Heart left ventricle (tissue), 16 donors: ENCODE data around the gene BEND6. TPM values are rescaled to one million over a fixed set of nuclear protein-coding genes. Genes with fewer than 3 reads are reported as not detected.
"Not testable (repeated sequence)": the region's sequence is repeated elsewhere in the genome, so short reads cannot be mapped to it uniquely, and the experiment has no call there.

Experiments
- ATAC-seq, 4 donors: fragments of 200-7000 bp; cut with Tn5 transposase; one replicate each; pipeline ENCODE4 v1.9.1; 2020 to 2022; ENCODE audit warnings: moderate library complexity in 4 of 4, mild to moderate bottlenecking in 3 of 4, moderate number of reproducible peaks in 1 of 4
- DNase-seq, 5 donors: peaks; one replicate each; pipeline ENCODE4 v3.0.0-alpha.2; 2020
- H3K27ac ChIP-seq, 12 donors: fragments of 200-600 bp; sonication (generic) in 4 of 12; one replicate each; pipeline versions ENCODE4 v1.5.0 to v1.8.0; 2016 to 2022; ENCODE audit warnings: mild to moderate bottlenecking in 2 of 12
- H3K27me3 ChIP-seq, 9 donors: fragments of 200-600 bp; sonication (generic) in 2 of 9; one replicate each; pipeline versions ENCODE4 v1.5.1 to v1.8.0; 2016 to 2022; ENCODE audit warnings: mild to moderate bottlenecking in 3 of 9
- H3K36me3 ChIP-seq, 9 donors: fragments of 200-600 bp; sonication (generic) in 2 of 9; one replicate each; pipeline versions ENCODE4 v1.5.0 to v1.8.0; 2018 to 2022; ENCODE audit warnings: mild to moderate bottlenecking in 2 of 9
- H3K4me1 ChIP-seq, 12 donors: fragments of 200-600 bp; sonication (generic) in 4 of 12; one replicate each; pipeline versions ENCODE4 v1.5.0 to v1.8.0; 2016 to 2022; ENCODE audit warnings: mild to moderate bottlenecking in 3 of 12
- H3K4me3 ChIP-seq, 12 donors: fragments of 200-600 bp; sonication (generic) in 4 of 12; one replicate each; pipeline versions ENCODE4 v1.5.0 to v1.8.0; 2017 to 2022; ENCODE audit warnings: mild to moderate bottlenecking in 9 of 12, moderate library complexity in 4 of 12
- H3K9me3 ChIP-seq, 12 donors: fragments of 200-600 bp; sonication (generic) in 4 of 12; one replicate each; pipeline versions ENCODE4 v1.5.0 to v1.8.0; 2016 to 2022; ENCODE audit warnings: mild to moderate bottlenecking in 1 of 12
- POLR2A ChIP-seq, 2 donors: fragments of 450-650 bp; IDR thresholded peaks; one replicate each; pipeline ENCODE4 v1.6.1; 2017; ENCODE audit warnings: antibody characterized with exemption in 2 of 2, mild to moderate bottlenecking in 2 of 2, moderate library complexity in 2 of 2
- WGBS, 4 donors: extraction: QIAGEN DNeasy Blood & Tissue Kit in 2 of 4; methylation state at CpG; one replicate each; pipeline versions ENCODE4 v1.1.5 to v1.1.7; 2013 to 2018; 5-methylcytosine and 5-hydroxymethylcytosine counted together
- intact Hi-C, 10 donors: fragments of 100-400 bp; cut with DNase I; formaldehyde crosslinking; loops; one replicate each; pipeline versions ENCODE4 v1.11.1 to v1.14.2; 2022
- polyA plus RNA-seq, 2 donors: library from polyadenylated mRNA; stranded (reverse); fragments of 200-250 nt; gene quantifications; one replicate each; pipeline ENCODE4 v1.2.3, GENCODE V29; 2013
- total RNA-seq, 9 donors: library from RNA; depleted of rRNA in 2 of 9; stranded (reverse); fragments of >200 nt in 2 of 9; fragmentation: NEBNext Ultra II Directional in 3 of 9; extraction: Animal tissue kit (Norgen Biotek cat#: 25700) in 3 of 9; gene quantifications; one replicate each; pipeline versions ENCODE4 v1.1.0 to v1.2.4, GENCODE V29; 2016 to 2023
- TF ChIP-seq, protein P1 (sequence below), 12 donors: fragments of 200-600 bp; sonication (generic) in 4 of 12; IDR thresholded peaks; one replicate each; pipeline versions ENCODE4 v1.5.0 to v1.8.0; 2018 to 2022; ENCODE audit warnings: antibody characterized with exemption in 12 of 12, mild to moderate bottlenecking in 5 of 12
- donor health status: ischemic (EF 13 %, LVEDD 7.1; RV severe dilation, severe dysfunction).
- donor health status: healthy with polysubstance abuse.
- donor health status: DM: no; HTN: yes; CAD: no.
- donor health status: DM: no; HTN: no; CAD: no.
- donor health status: ischemic (EF 25% LVEDD 6.9; RV normal size, moderate dysfunction).
- donor health status: ischemic (EF 25% LVEDD 5.7; RV mildly dilated, moderate dysfunction).
- donor health status: healthy.
- donor health status: DM: yes; HTN: yes; CAD: no.
- donor health status: ischemic (EF 35%, LVEDD 5.7; RV mildly dilated, moderate dysfunction).
- donor health status: nonischemic (EF 11% LVEDD 7.7; RV severe dilation, severe dysfunction).
- donor health status: DM: yes; HTN: yes; CAD: no.
- donor health status: PGD.
- donor health status: ischemic (EF 29% LVEDD 5.4; RV normal size, mild dysfunction).
- donor health status: nonischemic (EF 23%, LVEDD 6.1; RV moderate dilation, normal function).

The BEND6 gene
- total and polyA plus RNA-seq, 11 donors = 0.14 to 2.2 (median 0.41) TPM; not detected in 1

DNA sequence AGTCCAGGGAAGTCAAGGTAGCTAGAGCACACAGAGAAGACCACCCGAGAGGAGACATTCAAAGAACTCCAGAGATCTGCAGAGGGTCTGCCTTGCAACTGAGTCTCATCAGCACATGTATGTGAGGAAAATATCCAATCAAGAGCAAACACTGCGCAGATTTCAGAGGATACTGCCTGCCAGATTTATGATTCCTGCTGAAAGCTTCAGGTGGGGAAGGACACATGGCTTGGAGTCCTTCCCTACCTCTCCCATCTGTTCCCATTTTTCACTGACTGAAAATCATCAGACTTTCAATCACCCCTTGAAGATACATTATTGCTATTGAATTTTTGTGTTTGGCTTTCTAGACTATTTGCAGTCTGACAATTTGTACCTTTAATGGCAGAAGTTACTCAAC lies 84.0 kb downstream of the BEND6 start:
- ATAC-seq (no peak), DNase-seq (no peak)
- Histone ChIP-seq H3K36me3 (no peaks in the 10 kb centered on the region), H3K27ac (no peak overlapping the region), H3K9me3 (no peaks in the 10 kb centered on the region), H3K4me1 (no peaks in the 10 kb centered on the region), H3K27me3 (peaks cover 0 to 12% (median 0%) of the 10 kb centered on the region in 9 donors), H3K4me3 (no peak overlapping the region)
- TF ChIP-seq, protein P1, sequence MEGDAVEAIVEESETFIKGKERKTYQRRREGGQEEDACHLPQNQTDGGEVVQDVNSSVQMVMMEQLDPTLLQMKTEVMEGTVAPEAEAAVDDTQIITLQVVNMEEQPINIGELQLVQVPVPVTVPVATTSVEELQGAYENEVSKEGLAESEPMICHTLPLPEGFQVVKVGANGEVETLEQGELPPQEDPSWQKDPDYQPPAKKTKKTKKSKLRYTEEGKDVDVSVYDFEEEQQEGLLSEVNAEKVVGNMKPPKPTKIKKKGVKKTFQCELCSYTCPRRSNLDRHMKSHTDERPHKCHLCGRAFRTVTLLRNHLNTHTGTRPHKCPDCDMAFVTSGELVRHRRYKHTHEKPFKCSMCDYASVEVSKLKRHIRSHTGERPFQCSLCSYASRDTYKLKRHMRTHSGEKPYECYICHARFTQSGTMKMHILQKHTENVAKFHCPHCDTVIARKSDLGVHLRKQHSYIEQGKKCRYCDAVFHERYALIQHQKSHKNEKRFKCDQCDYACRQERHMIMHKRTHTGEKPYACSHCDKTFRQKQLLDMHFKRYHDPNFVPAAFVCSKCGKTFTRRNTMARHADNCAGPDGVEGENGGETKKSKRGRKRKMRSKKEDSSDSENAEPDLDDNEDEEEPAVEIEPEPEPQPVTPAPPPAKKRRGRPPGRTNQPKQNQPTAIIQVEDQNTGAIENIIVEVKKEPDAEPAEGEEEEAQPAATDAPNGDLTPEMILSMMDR (IDR thresholded peaks at IDR 0.05) = no peak
- TF ChIP-seq POLR2A (IDR thresholded peaks at IDR 0.05) = no peak
- 89 to 93% (median 91%) methylated on average over 2 of the region's 2 CpGs for WGBS, 4 donors
- intact Hi-C loops = no loop called here

DNA sequence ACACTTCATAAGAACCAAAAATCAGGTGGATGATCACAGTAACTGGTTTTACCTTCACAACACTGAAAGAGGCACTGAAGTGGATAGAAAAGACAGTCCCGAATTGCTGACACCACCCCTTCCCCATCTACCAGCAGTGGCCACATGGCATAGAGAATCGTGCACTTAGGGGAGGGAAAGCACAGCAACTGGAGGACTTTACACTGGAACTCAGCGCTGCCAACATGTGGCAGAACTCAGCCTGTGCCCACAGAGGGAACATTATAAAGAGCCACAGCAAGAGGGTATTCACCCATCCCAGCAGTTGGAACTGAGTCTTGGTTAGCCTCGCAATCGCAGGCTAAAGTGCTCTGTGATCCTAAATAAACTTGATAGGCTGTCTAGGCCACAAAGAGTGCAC lies 85.1 kb downstream of the BEND6 start:
- no peak for ATAC-seq
- WGBS, 4 donors = 76 to 80% (median 77%) methylated on average over 5 of the region's 5 CpGs
- intact Hi-C loops = loop anchor here in 2 of 10 donors (10.0 kb wide), 2 partner anchors 135 to 275 kb away; partner anchors contain the start of genes BAG2 (in 1 of the 2) and PRIM2 (in 1 of the 2)
- no peak overlapping the region for H3K4me3 ChIP-seq
- no peaks in the 10 kb centered on the region for H3K36me3 ChIP-seq
- no peaks in the 10 kb centered on the region for H3K9me3 ChIP-seq
- H3K27me3 ChIP-seq = peaks cover 0 to 12% (median 0%) of the 10 kb centered on the region in 9 donors
- no peaks in the 10 kb centered on the region for H3K4me1 ChIP-seq
- no peak for DNase-seq
- H3K27ac ChIP-seq = no peak overlapping the region
- TF ChIP-seq, protein P1 (IDR thresholded peaks at IDR 0.05) = no peak
- no peak for TF ChIP-seq POLR2A (IDR thresholded peaks at IDR 0.05)

DNA sequence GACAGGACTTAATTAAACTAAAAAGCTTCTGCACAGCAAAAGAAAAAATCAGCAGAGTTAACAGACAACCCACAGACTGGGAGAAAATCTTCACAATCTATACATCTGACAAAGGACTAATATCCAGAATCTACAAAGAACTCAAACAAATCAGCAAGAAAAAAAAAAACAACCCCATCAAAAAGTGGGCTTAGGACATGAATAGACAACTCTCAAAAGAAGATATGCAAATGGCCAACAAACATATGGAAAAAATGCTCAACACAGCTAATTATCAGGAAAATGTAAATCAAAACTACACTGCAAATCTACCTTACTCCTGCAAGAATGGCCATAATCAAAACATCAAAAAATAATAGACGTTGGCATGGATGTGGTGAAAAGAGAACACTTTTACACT lies 89.2 kb downstream of the BEND6 start:
- not testable (repeated sequence) for H3K4me3 ChIP-seq, H3K9me3 ChIP-seq, ATAC-seq, H3K27me3 ChIP-seq, H3K27ac ChIP-seq, H3K36me3 ChIP-seq, DNase-seq
- WGBS, 4 donors = 85 to 96% (median 88%) methylated on average over 1 of the region's 1 CpG
- intact Hi-C loops = loop anchor here in 2 of 10 donors (10.0 kb wide), 2 partner anchors 131 to 271 kb away; partner anchors contain the start of genes BAG2 (in 1 of the 2) and PRIM2 (in 1 of the 2)
- peaks cover 0 to 13% (median 6%) of the 10 kb centered on the region in 12 donors for H3K4me1 ChIP-seq

DNA sequence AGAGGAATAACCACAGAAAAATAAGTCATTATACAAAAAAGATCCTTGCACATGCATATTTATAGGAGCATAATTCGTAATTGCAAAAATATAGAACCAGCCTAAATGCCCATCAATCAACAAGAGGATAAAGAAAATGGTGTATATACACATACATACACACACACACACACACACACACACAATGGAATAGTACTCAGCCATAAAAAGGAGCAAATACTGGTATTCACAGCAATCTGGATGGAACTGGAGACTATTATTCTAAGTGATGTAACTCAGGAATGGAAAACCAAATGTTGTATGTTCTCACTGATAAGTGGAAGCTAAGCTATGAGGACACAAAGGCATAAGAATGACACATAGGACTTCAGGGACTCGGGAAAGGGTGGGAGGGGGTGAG lies 89.7 kb downstream of the BEND6 start:
- H3K4me1 ChIP-seq = peaks cover 0 to 17% (median 6%) of the 10 kb centered on the region in 12 donors
- peaks cover 0 to 4% (median 0%) of the 10 kb centered on the region in 12 donors for H3K9me3 ChIP-seq
- no peak overlapping the region for H3K4me3 ChIP-seq
- 90 to 94% (median 92%) methylated on average over 2 of the region's 2 CpGs for WGBS, 4 donors
- intact Hi-C loops = loop anchor here in 2 of 10 donors (10.0 kb wide), 2 partner anchors 130 to 270 kb away; partner anchors contain the start of genes BAG2 (in 1 of the 2) and PRIM2 (in 1 of the 2)
- H3K27me3 ChIP-seq = peaks cover 0 to 9% (median 0%) of the 10 kb centered on the region in 9 donors
- H3K27ac ChIP-seq = no peak overlapping the region
- H3K36me3 ChIP-seq = peaks cover 0 to 8% (median 3%) of the 10 kb centered on the region in 9 donors
- TF ChIP-seq, protein P1 (IDR thresholded peaks at IDR 0.05) = no peak
- no peak for TF ChIP-seq POLR2A (IDR thresholded peaks at IDR 0.05)
- DNase-seq = no peak
- no peak for ATAC-seq
